Measurements from ENCODE around the gene TSACC. TPM values are rescaled to one million over a fixed set of nuclear protein-coding genes. Genes with fewer than 3 reads are reported as not detected.
"Not testable (repeated sequence)": the region's sequence is repeated elsewhere in the genome, so short reads cannot be mapped to it uniquely, and the experiment has no call there.

The TSACC gene
- total and polyA plus RNA-seq, 9 of the 15 experiments (the other 6 are each of a cell fraction or from before 2014, with no cell fraction given): 0.45 to 7.4 (median 2.6) TPM

DNA sequence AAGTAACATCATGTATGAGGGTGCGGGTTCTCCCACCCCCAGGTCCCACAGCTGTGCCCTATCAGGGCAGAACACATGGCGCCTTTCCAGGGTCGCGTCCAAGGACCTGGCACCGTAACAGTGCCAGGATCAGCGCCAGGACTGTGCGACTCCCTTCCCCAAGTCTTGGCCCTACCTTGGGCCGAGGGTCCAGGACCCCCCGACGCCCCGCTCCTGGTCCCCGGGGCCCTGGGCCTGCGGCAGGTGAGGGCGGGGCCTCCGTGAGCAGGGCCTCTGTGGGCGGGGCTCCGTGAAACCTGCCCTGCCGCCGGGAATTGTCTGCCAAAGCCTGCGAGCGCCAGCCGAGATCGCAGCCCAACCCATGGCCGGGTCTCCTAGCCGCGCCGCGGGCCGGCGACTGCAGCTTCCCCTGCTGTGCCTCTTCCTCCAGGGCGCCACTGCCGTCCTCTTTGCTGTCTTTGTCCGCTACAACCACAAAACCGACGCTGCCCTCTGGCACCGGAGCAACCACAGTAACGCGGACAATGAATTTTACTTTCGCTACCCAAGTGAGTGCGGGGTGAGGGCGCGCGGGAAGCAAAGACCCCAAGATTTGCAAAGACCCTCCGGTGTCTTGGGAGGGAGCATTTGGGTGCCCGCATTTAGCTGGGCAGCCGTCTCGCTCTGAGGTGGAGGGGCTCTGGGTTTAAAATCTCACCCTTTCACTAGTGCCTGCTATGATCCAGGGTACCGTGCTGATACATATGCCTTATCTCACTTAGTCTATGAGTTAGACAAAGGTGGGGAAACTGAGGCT lies 30.8 kb downstream of the TSACC start, which contains the start of gene RHBG:
Gene RHBG (plus strand): TSS at position 323 of the 796 bp plus-strand sequence. CDS start 39 bp downstream, at position 362.
- no peaks in the 10 kb centered on the region for H4K20me1 ChIP-seq (replicated peaks; ENCODE audit: control insufficient read depth, insufficient read depth, low read length)
- peak within 1 kb of the TSS in 1 of 2 experiments; percentile 86; a peak in 2 of 4 replicates for H3K9ac ChIP-seq (ENCODE audit: insufficient read depth in 1 of 2, low read depth in 2 of 2, low read length in 2 of 2)
- H3K79me2 ChIP-seq (ENCODE audit: control insufficient read depth, insufficient read depth, low read length): no peaks in the 10 kb centered on the region
- intact Hi-C loops (cut with micrococcal nuclease) (loop anchor here (10.0 kb wide), 1 partner anchor 284 kb away; the partner anchor contains the start of gene MEX3A), in situ Hi-C loops (cut with MboI) (no loop called here)
- FAIRE-seq (no peak), ATAC-seq (peak; percentile 49), DNase-seq (ENCODE audit: extremely low read depth in 1 of 4, low spot score in 3 of 4) (peak in 2 of 4 experiments; percentile 75 to 79)
- peaks cover 2 to 27% of the 10 kb centered on the region in 2 experiments; a peak in 3 of 5 replicates for H3K27me3 ChIP-seq (ENCODE audit: control insufficient read depth in 2 of 2, insufficient read depth in 2 of 2, low read length in 2 of 2)
- no peaks in the 10 kb centered on the region for H3K36me3 ChIP-seq (ENCODE audit: control insufficient read depth, insufficient read depth, low read length)
- CTCF ChIA-PET (ENCODE audit: low intra/inter-chr PET ratio): no interaction called here
- no peak within 1 kb of the TSS for H3K4me3 ChIP-seq
- no peak within 1 kb of the TSS for H2AFZ ChIP-seq (ENCODE audit: low read depth, low read length)
- no peak for TF ChIP-seq EGR1 (conservative IDR thresholded peaks at IDR 0.05)
- no peak for TF ChIP-seq HDAC1 (IDR thresholded peaks at IDR 0.05)
- TF ChIP-seq, protein P1, sequence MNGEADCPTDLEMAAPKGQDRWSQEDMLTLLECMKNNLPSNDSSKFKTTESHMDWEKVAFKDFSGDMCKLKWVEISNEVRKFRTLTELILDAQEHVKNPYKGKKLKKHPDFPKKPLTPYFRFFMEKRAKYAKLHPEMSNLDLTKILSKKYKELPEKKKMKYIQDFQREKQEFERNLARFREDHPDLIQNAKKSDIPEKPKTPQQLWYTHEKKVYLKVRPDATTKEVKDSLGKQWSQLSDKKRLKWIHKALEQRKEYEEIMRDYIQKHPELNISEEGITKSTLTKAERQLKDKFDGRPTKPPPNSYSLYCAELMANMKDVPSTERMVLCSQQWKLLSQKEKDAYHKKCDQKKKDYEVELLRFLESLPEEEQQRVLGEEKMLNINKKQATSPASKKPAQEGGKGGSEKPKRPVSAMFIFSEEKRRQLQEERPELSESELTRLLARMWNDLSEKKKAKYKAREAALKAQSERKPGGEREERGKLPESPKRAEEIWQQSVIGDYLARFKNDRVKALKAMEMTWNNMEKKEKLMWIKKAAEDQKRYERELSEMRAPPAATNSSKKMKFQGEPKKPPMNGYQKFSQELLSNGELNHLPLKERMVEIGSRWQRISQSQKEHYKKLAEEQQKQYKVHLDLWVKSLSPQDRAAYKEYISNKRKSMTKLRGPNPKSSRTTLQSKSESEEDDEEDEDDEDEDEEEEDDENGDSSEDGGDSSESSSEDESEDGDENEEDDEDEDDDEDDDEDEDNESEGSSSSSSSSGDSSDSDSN (IDR thresholded peaks at IDR 0.05; ENCODE audit: borderline replicate concordance in 1 of 2, low read depth in 2 of 2, low read length in 2 of 2): peak; percentile 45 to 60; a peak in 1 of 4 replicates
- no peak for TF ChIP-seq CHD4 (IDR thresholded peaks at IDR 0.05; ENCODE audit: insufficient read depth, insufficient replicate concordance, low read depth, low read length, poor library complexity, severe bottlenecking)
- TF ChIP-seq ZFP36 (IDR thresholded peaks at IDR 0.05; ENCODE audit: low read depth, low read length, partially characterized antibody): peak; percentile 42
- peak; percentile 57; the same call in 1 of the 2 replicates for TF ChIP-seq ZBTB1 (CRISPR knock-in tag; IDR thresholded peaks at IDR 0.05; ENCODE audit: borderline replicate concordance, low read depth)
- TF ChIP-seq, protein P2, sequence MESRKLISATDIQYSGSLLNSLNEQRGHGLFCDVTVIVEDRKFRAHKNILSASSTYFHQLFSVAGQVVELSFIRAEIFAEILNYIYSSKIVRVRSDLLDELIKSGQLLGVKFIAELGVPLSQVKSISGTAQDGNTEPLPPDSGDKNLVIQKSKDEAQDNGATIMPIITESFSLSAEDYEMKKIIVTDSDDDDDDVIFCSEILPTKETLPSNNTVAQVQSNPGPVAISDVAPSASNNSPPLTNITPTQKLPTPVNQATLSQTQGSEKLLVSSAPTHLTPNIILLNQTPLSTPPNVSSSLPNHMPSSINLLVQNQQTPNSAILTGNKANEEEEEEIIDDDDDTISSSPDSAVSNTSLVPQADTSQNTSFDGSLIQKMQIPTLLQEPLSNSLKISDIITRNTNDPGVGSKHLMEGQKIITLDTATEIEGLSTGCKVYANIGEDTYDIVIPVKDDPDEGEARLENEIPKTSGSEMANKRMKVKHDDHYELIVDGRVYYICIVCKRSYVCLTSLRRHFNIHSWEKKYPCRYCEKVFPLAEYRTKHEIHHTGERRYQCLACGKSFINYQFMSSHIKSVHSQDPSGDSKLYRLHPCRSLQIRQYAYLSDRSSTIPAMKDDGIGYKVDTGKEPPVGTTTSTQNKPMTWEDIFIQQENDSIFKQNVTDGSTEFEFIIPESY (CRISPR knock-in tag; IDR thresholded peaks at IDR 0.05): peak; percentile 94
- H3K9me1 ChIP-seq (ENCODE audit: control insufficient read depth, insufficient read depth, low read length): no peaks in the 10 kb centered on the region
- no peak within 1 kb of the TSS for H3K27ac ChIP-seq (ENCODE audit: extremely low read depth, low read depth, low read length)
- POLR2A ChIA-PET: interaction anchor here (0.6 to 1.3 kb wide), 2 partner anchors 10 to 235 kb away, joined by 3 read pairs; no protein-coding TSS in a partner anchor
- 29% methylated on average over 44 of the region's 48 CpGs for WGBS (ENCODE audit: insufficient coverage, low coverage, missing lambda C conversion rate)
- H3K9me3 ChIP-seq (replicated peaks; ENCODE audit: control insufficient read depth, insufficient read depth, low read depth, low read length): no peaks in the 10 kb centered on the region
- no peak within 1 kb of the TSS; the same call in 1 of the 2 replicates for H3K4me2 ChIP-seq (ENCODE audit: insufficient read depth, low read length)
- BruUV-seq (replicated peaks): no TSS peak
- peaks cover 0 to 16% of the 10 kb centered on the region in 2 experiments; a peak in 3 of 5 replicates for H3K4me1 ChIP-seq (replicated peaks in 1 of 2; ENCODE audit: control insufficient read depth in 2 of 2, insufficient read depth in 2 of 2, low read length in 2 of 2)

DNA sequence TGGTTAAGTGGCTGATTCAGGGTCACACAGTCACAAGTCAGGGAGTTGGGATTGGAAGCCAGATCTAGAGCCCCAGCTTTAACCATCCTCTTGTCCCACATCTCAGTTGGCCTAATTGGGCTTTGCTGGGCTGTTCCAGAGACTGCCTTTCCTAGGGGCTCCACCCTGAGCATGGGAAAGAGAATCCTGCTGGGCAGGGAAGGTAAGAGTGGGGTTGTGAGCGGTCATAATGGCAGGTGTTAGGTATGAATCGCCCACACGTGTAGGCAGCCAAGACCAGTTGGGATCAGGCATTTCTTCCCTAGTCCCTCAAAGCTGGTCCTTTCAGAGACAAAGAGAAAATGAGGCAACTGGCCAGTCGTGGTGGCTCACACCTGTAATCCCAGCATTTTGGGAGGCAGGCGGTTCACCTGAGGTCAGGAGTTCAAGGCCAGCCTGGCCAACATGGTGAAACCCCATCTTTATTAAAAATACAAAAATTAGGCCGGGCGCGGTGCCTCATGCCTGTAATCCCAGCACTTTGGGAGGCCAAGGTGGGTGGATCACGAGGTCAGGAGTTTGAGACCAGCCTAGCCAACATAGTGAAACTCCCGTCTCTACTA lies 31.5 kb downstream of the TSACC start:
- ATAC-seq; H3K27ac ChIP-seq (ENCODE audit: extremely low read depth, low read depth, low read length): not testable (repeated sequence)
- intact Hi-C loops (cut with micrococcal nuclease): loop anchor here (10.0 kb wide), 1 partner anchor 285 kb away; the partner anchor contains the start of gene MEX3A

More for the DNA sequence above, 31.5 kb downstream of the TSACC start:
- BruUV-seq (replicated peaks); DNase-seq (ENCODE audit: extremely low read depth in 1 of 4, low spot score in 3 of 4); H2AFZ ChIP-seq (ENCODE audit: low read depth, low read length); H3K9ac ChIP-seq (ENCODE audit: insufficient read depth in 1 of 2, low read depth in 2 of 2, low read length in 2 of 2); H3K9me1 ChIP-seq (ENCODE audit: control insufficient read depth, insufficient read depth, low read length); FAIRE-seq; H4K20me1 ChIP-seq (replicated peaks; ENCODE audit: control insufficient read depth, insufficient read depth, low read length); H3K4me2 ChIP-seq (ENCODE audit: insufficient read depth, low read length); H3K79me2 ChIP-seq (ENCODE audit: control insufficient read depth, insufficient read depth, low read length); H3K9me3 ChIP-seq (replicated peaks; ENCODE audit: control insufficient read depth, insufficient read depth, low read depth, low read length); H3K4me3 ChIP-seq; in situ Hi-C loops (cut with MboI); H3K36me3 ChIP-seq (ENCODE audit: control insufficient read depth, insufficient read depth, low read length); CTCF ChIA-PET (ENCODE audit: low intra/inter-chr PET ratio): not testable (repeated sequence)
- peaks cover 0 to 16% of the 10 kb centered on the region in 2 experiments; a peak in 3 of 5 replicates for H3K4me1 ChIP-seq (replicated peaks in 1 of 2; ENCODE audit: control insufficient read depth in 2 of 2, insufficient read depth in 2 of 2, low read length in 2 of 2)
- H3K27me3 ChIP-seq (ENCODE audit: control insufficient read depth in 2 of 2, insufficient read depth in 2 of 2, low read length in 2 of 2): peaks cover 0 to 23% of the 10 kb centered on the region in 2 experiments; a peak in 4 of 5 replicates
- POLR2A ChIA-PET: interaction anchor here (0.6 kb wide), 1 partner anchor 236 kb away, joined by 3 read pairs; no protein-coding TSS in a partner anchor
- 38% methylated on average over 10 of the region's 10 CpGs for whole genome bisulfite sequencing (ENCODE audit: insufficient coverage, low coverage, missing lambda C conversion rate)

All from K562 (cell line).